MCF 10A (cell line): ENCODE measurements around the gene TMC3. TPM values are rescaled to one million over a fixed set of nuclear protein-coding genes. Genes with fewer than 3 reads are reported as not detected.

ENCODE experiments used
- BruUV-seq: library from RNA; stranded (reverse); fragments of 400-500 nt; replicated peaks from 2 replicates; lab custom pipeline; 2021; lab: Mats Ljungman, UMichigan
- CTCF ChIA-PET: fragments of 300-600 bp; sonication (Branson Sonifier 250); formaldehyde crosslinking; extraction: SDS; loops from one replicate; lab custom pipeline; 2021; ENCODE audit warnings: antibody characterized with exemption, inconsistent platforms; lab: Yijun Ruan, JAX
- POLR2A ChIA-PET: fragments of 300-600, 350-650 bp; sonication (Branson Sonifier 250); formaldehyde crosslinking; extraction: SDS; loops from one replicate; lab custom pipeline; 2020; ENCODE audit warnings: antibody characterized with exemption, inconsistent platforms; lab: Yijun Ruan, JAX
- DNase-seq: peaks from one replicate; pipeline ENCODE4 v3.0.0-alpha.2; 2018; ENCODE audit not compliant: unreplicated experiment
- H3K27ac Mint-ChIP-seq: one replicate; pipeline ENCODE4 v1.8.0; 2022; ENCODE audit warnings: mild to moderate bottlenecking, low read depth, mixed read lengths; ENCODE audit not compliant: unreplicated experiment
- H3K27me3 Mint-ChIP-seq: one replicate; pipeline ENCODE4 v1.8.0; 2022; ENCODE audit warnings: mixed read lengths; ENCODE audit not compliant: insufficient read depth, unreplicated experiment
- H3K36me3 Mint-ChIP-seq: one replicate; pipeline ENCODE4 v1.8.0; 2022; ENCODE audit warnings: mild to moderate bottlenecking, moderate library complexity, mixed read lengths; ENCODE audit not compliant: insufficient read depth, unreplicated experiment
- H3K4me1 Mint-ChIP-seq: one replicate; pipeline ENCODE4 v1.8.0; 2022; ENCODE audit warnings: mixed read lengths; ENCODE audit not compliant: insufficient read depth, unreplicated experiment
- H3K4me3 Mint-ChIP-seq: one replicate; pipeline ENCODE4 v1.8.0; 2022; ENCODE audit warnings: mild to moderate bottlenecking, moderate library complexity, mixed read lengths; ENCODE audit not compliant: unreplicated experiment
- H3K9me3 Mint-ChIP-seq: one replicate; pipeline ENCODE4 v1.8.0; 2022; ENCODE audit warnings: mixed read lengths; ENCODE audit not compliant: unreplicated experiment
- intact Hi-C: fragments of 100-400 bp; cut with micrococcal nuclease; formaldehyde crosslinking; loops from 2 replicates; pipeline ENCODE4 v1.14.1; 2022
- total RNA-seq: library from RNA; stranded (reverse); gene quantifications from 2 replicates; pipeline ENCODE4 v1.2.3, GENCODE V29; 2022
- TF ChIP-seq, protein P1 (sequence below): fragments of 200-600 bp; IDR thresholded peaks from one replicate; pipeline ENCODE4 v1.8.0; 2022; ENCODE audit warnings: antibody characterized with exemption, mild to moderate bottlenecking; ENCODE audit not compliant: unreplicated experiment

TMC3 gene
- total RNA-seq, 1 experiment from 2014 or later: not detected

DNA sequence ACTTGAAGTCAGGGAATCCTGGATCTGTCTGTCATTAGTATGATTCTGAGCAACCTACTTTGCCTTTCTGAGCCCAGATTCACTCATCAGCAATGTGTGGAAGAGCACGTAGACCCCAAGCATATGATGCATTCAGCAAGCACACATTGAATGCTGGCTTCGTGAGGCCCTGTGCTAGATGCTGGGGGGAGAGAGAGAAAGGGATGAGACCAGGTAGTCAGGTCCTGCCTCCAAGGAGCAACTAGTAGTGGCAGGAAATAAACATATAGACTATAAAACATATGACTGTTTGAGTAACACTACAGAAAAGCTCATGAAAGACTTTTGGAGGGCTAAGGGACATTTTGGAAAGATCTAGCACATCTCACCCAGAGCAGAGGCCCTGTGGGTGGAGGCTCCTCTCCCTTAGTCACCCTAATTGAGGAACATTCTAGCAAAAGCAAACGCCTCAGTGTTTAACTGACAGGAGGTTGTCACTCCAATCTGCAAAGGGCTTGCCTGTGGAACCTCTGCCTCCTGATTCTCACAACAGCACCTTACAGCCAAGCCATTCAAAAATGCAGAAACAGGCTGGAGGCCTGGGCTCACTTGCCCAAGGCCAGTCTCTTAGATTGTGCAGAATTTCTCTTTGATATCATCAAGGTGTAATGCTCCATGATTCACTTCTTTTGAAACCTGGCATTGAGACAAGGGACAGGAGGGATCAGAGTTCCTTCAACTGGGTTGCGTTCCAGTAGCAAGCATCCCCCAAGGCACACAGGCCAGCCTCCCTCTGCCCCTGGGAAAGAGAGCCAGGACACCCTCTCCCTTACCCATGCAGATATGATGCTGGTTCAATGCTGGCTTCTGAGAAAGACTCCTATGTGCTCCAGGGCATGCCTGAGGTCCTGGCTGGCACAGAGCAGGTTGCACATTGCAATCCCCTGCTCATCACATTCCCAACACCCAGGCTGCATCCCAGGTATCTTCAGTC lies 76.1 kb downstream of the TMC3 start:
- no TSS peak for BruUV-seq
- Mint-ChIP-seq H3K27me3 (no peaks in the 10 kb centered on the region), H3K27ac (peak overlapping the region; percentile 95), H3K4me1 (peaks cover 22% of the 10 kb centered on the region), H3K4me3 (peak overlapping the region; percentile 46), H3K36me3 (no peaks in the 10 kb centered on the region), H3K9me3 (no peaks in the 10 kb centered on the region)
- ChIA-PET CTCF (interaction anchor here (1.1 to 1.6 kb wide), 2 partner anchors 32 to 104 kb away, joined by 4 to 5 read pairs; no protein-coding TSS in a partner anchor), POLR2A (interaction anchor here (0.6 to 1.8 kb wide), 7 partner anchors 13 to 183 kb away, joined by 3 to 8 read pairs (median 4); partner anchors contain the start of gene STARD5)
- TF ChIP-seq, protein P1, sequence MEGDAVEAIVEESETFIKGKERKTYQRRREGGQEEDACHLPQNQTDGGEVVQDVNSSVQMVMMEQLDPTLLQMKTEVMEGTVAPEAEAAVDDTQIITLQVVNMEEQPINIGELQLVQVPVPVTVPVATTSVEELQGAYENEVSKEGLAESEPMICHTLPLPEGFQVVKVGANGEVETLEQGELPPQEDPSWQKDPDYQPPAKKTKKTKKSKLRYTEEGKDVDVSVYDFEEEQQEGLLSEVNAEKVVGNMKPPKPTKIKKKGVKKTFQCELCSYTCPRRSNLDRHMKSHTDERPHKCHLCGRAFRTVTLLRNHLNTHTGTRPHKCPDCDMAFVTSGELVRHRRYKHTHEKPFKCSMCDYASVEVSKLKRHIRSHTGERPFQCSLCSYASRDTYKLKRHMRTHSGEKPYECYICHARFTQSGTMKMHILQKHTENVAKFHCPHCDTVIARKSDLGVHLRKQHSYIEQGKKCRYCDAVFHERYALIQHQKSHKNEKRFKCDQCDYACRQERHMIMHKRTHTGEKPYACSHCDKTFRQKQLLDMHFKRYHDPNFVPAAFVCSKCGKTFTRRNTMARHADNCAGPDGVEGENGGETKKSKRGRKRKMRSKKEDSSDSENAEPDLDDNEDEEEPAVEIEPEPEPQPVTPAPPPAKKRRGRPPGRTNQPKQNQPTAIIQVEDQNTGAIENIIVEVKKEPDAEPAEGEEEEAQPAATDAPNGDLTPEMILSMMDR: no peak
- intact Hi-C loops: loop anchor here (1.0 kb wide), 2 partner anchors 26 to 40 kb away; partner anchors contain the start of gene STARD5
- peak; percentile 52 for DNase-seq

- Mint-ChIP-seq H3K9me3 (no peaks in the 10 kb centered on the region), H3K27ac (peak overlapping the region; percentile 95), H3K4me1 (peaks cover 22% of the 10 kb centered on the region), H3K36me3 (no peaks in the 10 kb centered on the region), H3K4me3 (peak overlapping the region; percentile 46), H3K27me3 (no peaks in the 10 kb centered on the region)
- no TSS peak for BruUV-seq
- TF ChIP-seq, protein P1: no peak
- ChIA-PET CTCF (interaction anchor here (1.0 kb wide), 1 partner anchor 31 kb away, joined by 3 read pairs; no protein-coding TSS in a partner anchor), POLR2A (interaction anchor here (0.6 to 1.8 kb wide), 6 partner anchors 16 to 137 kb away, joined by 3 to 8 read pairs (median 4); partner anchors contain the start of gene STARD5)
- peak; percentile 95 for DNase-seq
- intact Hi-C loops: loop anchor here (1.0 kb wide), 2 partner anchors 27 to 41 kb away; partner anchors contain the start of gene STARD5
Observed at GRCh38 chr15:81297147-81297572, 76.9 kb downstream of the TMC3 start.

DNA sequence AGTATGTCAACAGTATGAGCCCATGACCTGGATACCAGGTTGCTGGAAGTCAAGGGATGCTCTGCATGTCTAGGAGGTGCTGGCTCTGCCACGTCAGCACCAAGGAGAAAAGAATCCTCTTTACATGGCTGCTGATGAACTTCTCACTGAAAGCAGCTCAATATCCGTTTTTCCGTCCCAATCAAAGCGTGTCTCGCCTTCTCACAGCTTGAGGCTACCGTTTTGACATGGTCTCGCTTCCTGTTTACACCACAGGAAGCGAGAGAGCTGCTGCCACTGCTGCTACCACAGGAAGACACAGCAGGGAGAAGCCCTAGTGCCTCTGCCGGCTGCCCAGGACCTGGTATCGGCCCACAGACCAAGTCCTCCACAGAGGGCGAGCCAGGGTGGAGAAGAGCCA lies 77.3 kb downstream of the TMC3 start:
- ChIA-PET CTCF (interaction anchor here (1.0 to 1.3 kb wide), 2 partner anchors 22 to 30 kb away, joined by 3 read pairs; no protein-coding TSS in a partner anchor), POLR2A (interaction anchor here (0.6 to 1.8 kb wide), 6 partner anchors 16 to 137 kb away, joined by 3 to 8 read pairs (median 4); partner anchors contain the start of gene STARD5)
- no TSS peak for BruUV-seq
- Mint-ChIP-seq H3K4me1 (peaks cover 22% of the 10 kb centered on the region), H3K27me3 (no peaks in the 10 kb centered on the region), H3K27ac (no peak overlapping the region), H3K9me3 (no peaks in the 10 kb centered on the region), H3K36me3 (no peaks in the 10 kb centered on the region), H3K4me3 (no peak overlapping the region)
- TF ChIP-seq, protein P1: no peak
- DNase-seq: peak; percentile 48
- intact Hi-C loops: loop anchor here (1.0 kb wide), 2 partner anchors 28 to 42 kb away; partner anchors contain the start of gene STARD5
